MV-4-11 (cell line): ENCODE measurements around the gene PCDHB7.
"Not testable (repeated sequence)": the region's sequence is repeated elsewhere in the genome, so short reads cannot be mapped to it uniquely, and the experiment has no call there.

ENCODE experiments used
- DNase-seq: peaks from one replicate; lab custom pipeline; 2025; lab: John Stamatoyannopoulos, UW

Gene PCDHB7

DNA sequence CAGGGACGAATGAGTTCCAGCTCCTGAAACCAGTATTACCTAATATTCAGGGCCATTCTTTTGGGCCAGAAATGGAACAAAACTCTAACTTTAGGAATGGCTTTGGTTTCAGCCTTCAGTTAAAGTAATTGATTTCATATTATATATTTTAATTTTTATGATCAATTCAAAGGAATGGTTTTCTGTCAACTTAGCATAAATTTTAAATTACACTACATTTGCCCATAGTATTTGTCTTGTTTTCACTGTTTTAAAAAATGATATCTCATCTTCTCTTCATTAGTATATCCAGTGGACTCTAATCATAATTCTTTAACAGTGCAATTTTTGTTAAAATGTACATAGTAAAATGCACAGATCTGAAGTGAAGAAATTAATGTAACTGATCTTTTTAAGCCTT, 7.9 kb downstream of the PCDHB7 start:
- DNase-seq, result no peak

DNA sequence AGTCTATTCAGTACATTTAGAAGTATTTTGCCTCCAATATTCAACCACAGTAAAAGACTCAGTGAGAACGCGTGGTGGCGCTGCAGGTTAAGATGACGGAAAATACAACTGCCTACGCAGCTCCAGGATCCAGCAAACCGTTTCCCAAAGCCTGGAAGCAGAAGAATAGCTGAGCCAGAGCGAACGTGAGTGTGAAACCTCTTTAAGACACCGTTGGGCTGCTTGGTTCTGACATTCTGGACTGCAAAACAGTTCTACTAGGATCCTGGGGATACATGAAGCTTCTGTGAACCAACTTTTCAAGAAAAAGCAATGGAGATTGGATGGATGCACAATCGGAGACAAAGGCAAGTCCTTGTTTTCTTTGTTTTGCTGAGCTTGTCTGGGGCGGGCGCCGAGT, 9.8 kb downstream of the PCDHB7 start, which contains the start of gene PCDHB16:
TSS of gene PCDHB16 (plus strand) at position 140 of the 400 bp plus-strand sequence. CDS start at position 313, 173 bp downstream.
- no peak for DNase-seq

DNA sequence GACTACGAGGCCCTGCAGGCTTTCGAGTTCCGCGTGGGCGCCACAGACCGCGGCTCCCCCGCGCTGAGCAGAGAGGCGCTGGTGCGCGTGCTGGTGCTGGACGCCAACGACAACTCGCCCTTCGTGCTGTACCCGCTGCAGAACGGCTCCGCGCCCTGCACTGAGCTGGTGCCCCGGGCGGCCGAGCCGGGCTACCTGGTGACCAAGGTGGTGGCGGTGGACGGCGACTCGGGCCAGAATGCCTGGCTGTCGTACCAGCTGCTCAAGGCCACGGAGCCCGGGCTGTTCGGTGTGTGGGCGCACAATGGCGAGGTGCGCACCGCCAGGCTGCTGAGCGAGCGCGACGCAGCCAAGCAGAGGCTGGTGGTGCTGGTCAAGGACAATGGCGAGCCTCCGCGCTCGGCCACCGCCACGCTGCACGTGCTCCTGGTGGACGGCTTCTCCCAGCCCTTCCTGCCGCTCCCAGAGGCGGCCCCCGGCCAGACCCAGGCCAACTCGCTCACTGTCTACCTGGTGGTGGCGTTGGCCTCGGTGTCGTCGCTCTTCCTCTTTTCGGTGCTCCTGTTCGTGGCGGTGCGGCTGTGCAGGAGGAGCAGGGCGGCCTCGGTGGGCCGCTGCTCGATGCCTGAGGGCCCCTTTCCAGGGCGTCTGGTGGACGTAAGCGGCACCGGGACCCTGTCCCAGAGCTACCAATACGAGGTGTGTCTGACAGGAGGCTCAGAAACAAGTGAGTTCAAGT, 11.8 kb downstream of the PCDHB7 start:
- DNase-seq, result not testable (repeated sequence)

DNA sequence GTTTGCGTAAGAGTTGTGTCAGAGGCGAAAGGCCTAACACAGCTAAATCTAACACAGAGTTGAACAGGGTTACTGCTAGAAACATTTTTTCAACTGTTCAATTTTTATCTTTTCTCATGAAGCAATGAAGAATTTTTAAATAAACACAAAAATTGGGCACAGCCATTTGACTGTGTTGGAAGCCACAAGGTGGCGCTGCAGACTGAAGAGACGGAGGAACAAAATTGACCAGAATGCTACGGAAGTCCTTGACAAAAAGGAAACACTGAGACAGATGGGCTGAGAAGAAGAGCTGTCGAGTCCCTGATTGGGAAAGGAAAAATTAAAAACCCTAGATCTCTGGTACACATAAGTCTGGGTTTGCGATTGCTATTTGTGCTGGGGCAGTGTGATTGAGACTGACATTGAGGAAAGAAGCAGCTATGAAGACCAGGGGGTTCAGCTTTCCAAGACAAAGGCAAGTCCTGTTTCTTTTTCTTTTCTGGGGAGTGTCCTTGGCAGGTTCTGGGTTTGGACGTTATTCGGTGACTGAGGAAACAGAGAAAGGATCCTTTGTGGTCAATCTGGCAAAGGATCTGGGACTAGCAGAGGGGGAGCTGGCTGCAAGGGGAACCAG, 14.6 kb downstream of the PCDHB7 start, which contains the start of gene PCDHB9:
TSS of gene PCDHB9 (plus strand) at position 265 of the 616 bp plus-strand sequence. CDS start at position 423, 158 bp downstream.
- peak; percentile 21 for DNase-seq

DNA sequence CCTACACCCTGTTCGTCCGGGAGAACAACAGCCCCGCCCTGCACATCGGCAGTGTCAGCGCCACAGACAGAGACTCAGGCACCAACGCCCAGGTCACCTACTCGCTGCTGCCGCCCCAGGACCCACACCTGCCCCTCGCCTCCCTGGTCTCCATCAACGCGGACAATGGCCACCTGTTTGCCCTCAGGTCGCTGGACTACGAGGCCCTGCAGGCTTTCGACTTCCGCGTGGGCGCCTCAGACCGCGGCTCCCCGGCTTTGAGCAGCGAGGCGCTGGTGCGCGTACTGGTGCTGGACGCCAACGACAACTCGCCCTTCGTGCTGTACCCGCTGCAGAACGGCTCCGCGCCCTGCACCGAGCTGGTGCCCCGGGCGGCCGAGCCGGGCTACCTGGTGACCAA, 16.2 kb downstream of the PCDHB7 start:
- DNase-seq, result not testable (repeated sequence)

DNA sequence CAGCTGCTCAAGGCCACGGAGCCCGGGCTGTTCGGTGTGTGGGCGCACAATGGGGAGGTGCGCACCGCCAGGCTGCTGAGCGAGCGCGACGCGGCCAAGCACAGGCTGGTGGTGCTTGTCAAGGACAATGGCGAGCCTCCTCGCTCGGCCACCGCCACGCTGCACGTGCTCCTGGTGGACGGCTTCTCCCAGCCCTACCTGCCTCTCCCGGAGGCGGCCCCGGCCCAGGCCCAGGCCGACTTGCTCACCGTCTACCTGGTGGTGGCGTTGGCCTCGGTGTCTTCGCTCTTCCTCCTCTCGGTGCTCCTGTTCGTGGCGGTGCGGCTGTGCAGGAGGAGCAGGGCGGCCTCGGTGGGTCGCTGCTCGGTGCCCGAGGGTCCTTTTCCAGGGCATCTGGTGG, 16.7 kb downstream of the PCDHB7 start:
- DNase-seq, result not testable (repeated sequence)

DNA sequence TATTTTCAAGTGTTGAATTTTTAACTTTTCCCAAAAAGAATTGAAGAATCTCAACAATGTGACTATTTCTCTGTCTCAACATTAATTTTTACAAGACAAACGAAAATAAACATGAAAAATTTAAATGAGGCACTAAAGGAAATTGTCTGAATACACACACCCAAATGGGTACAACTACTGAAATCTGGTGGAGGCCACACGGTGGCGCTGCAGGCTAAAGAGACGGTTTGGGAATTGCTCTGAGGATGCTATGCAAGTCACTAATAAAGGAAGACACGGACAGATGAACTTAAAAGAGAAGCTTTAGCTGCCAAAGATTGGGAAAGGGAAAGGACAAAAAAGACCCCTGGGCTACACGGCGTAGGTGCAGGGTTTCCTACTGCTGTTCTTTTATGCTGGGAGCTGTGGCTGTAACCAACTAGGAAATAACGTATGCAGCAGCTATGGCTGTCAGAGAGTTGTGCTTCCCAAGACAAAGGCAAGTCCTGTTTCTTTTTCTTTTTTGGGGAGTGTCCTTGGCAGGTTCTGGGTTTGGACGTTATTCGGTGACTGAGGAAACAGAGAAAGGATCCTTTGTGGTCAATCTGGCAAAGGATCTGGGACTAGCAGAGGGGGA, 19.8 kb downstream of the PCDHB7 start, which contains the start of gene PCDHB10:
TSS of gene PCDHB10 (plus strand) at position 244 of the 616 bp plus-strand sequence. CDS start at position 444, 200 bp downstream.
- DNase-seq, result peak; percentile 50

DNA sequence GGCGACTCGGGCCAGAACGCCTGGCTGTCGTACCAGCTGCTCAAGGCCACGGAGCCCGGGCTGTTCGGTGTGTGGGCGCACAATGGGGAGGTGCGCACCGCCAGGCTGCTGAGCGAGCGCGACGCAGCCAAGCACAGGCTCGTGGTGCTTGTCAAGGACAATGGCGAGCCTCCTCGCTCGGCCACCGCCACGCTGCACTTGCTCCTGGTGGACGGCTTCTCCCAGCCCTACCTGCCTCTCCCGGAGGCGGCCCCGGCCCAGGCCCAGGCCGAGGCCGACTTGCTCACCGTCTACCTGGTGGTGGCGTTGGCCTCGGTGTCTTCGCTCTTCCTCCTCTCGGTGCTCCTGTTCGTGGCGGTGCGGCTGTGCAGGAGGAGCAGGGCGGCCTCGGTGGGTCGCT, 21.9 kb downstream of the PCDHB7 start:
- DNase-seq, result not testable (repeated sequence)

DNA sequence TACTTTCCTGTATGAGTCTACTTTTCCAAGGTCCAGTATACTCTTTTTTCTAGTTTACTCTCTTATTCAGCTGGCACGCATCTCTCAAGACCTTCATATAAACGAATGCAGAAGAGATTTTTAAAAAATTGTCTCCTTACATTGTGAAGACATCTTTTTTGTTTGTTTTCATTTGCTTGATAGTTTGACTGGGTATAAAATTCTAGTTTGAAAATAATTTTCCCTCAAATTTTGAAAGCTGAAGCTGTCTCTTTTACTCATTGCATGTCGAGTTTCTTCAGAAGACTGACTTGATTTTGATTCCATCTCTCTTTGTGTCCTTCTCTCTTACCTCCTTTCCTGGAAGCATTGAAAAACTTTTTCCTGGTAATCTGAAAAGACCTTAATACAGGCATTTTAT, 23.9 kb downstream of the PCDHB7 start:
- DNase-seq, result no peak

DNA sequence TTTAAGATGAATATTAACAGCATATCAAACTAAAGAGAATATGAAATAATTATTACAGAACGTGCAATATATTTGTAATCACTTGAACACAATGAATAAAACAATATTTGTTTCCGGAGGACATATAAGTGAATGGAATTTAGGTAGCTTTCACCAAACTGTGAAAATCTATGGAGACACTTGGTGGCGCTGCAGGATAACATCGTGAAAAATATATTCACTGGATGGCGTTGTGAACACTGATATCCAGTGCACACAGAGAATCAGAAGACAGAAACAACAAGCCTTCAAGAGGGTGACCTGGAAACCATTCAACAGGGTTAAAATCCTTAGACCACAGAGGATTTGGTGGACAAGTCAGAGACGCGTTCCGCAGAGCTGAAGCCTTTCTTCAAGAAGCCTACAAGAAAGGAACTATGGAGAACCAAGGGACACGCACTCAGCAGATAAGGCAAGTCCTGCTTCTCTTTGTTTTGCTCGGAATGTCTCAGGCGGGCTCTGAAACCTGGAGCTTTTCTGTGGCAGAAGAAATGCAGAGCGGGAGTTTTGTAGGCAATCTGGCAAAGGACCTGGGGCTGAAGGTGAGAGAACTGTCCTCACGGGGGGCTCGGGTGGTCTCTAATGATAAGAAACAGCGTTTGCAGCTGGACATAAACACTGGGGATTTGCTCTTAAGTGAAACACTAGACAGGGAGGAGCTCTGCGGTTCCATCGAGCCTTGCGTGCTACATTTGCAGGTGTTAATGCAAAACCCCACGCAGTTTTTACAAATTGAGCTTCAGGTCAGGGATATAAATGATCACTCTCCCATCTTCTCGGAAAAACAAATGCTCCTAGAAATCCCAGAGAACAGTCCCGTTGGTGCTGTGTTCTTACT, 27.2 kb downstream of the PCDHB7 start, which contains the start of gene PCDHB11:
TSS of gene PCDHB11 (plus strand) at position 269 of the 877 bp plus-strand sequence. CDS start at position 417, 148 bp downstream.
- DNase-seq, result peak; percentile 18

DNA sequence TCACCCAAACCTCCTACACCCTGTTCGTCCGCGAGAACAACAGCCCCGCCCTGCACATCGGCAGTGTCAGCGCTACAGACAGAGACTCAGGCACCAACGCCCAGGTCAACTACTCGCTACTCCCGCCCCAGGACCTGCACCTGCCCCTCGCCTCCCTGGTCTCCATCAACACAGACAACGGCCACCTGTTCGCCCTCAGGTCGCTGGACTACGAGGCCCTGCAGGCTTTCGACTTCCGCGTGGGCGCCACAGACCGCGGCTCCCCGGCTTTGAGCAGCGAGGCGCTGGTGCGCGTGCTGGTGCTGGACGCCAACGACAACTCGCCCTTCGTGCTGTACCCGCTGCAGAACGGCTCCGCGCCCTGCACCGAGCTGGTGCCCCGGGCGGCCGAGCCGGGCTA, 28.7 kb downstream of the PCDHB7 start:
- not testable (repeated sequence) for DNase-seq

DNA sequence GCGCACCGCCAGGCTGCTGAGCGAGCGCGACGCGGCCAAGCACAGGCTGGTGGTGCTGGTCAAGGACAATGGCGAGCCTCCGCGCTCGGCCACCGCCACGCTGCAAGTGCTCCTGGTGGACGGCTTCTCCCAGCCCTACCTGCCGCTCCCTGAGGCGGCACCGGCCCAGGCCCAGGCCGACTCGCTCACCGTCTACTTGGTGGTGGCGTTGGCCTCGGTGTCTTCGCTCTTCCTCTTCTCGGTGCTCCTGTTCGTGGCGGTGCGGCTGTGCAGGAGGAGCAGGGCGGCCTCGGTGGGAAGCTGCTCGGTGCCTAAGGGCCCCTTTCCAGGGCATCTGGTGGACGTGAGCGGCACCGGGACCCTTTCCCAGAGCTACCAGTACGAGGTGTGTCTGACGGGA, 29.2 kb downstream of the PCDHB7 start:
- DNase-seq, result not testable (repeated sequence)

DNA sequence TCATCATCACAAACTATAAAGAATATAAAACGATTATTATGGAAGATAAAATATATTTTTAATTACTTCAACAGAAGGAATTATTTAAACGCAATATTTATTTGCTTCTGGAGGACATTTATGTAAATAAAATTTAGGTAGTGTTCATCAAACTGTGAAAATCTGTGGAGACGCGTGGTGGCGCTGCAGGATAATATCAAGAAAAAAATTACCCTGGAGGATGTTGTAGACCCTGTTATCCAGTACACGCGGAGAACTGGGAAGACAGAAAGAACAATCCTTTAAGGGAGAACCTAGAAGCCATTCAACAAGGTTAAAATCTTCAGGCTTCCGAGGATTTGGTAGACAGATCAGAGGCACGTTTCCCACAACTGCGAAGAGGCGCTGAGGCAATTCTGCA, 36.0 kb downstream of the PCDHB7 start, which contains the start of gene PCDHB12:
TSS of gene PCDHB12 (plus strand) at position 242 of the 400 bp plus-strand sequence. CDS start 189 bp downstream, outside the sequence.
- DNase-seq, result no peak

DNA sequence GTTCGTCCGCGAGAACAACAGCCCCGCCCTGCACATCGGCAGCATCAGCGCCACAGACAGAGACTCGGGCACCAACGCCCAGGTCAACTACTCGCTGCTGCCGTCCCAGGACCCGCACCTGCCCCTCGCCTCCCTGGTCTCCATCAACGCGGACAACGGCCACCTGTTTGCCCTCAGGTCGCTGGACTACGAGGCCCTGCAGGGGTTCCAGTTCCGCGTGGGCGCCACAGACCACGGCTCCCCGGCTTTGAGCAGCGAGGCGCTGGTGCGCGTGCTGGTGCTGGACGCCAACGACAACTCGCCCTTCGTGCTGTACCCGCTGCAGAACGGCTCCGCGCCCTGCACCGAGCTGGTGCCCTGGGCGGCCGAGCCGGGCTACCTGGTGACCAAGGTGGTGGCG, 37.8 kb downstream of the PCDHB7 start:
- DNase-seq, result not testable (repeated sequence)

DNA sequence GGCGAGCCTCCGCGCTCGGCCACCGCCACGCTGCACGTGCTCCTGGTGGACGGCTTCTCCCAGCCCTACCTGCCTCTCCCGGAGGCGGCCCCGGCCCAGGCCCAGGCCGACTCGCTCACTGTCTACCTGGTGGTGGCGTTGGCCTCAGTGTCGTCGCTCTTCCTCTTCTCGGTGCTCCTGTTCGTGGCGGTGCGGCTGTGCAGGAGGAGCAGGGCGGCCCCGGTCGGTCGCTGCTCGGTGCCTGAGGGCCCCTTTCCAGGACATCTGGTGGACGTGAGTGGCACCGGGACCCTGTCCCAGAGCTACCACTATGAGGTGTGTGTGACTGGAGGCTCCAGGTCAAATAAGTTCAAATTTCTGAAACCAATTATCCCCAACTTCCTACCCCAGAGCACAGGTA, 38.4 kb downstream of the PCDHB7 start:
- not testable (repeated sequence) for DNase-seq

DNA sequence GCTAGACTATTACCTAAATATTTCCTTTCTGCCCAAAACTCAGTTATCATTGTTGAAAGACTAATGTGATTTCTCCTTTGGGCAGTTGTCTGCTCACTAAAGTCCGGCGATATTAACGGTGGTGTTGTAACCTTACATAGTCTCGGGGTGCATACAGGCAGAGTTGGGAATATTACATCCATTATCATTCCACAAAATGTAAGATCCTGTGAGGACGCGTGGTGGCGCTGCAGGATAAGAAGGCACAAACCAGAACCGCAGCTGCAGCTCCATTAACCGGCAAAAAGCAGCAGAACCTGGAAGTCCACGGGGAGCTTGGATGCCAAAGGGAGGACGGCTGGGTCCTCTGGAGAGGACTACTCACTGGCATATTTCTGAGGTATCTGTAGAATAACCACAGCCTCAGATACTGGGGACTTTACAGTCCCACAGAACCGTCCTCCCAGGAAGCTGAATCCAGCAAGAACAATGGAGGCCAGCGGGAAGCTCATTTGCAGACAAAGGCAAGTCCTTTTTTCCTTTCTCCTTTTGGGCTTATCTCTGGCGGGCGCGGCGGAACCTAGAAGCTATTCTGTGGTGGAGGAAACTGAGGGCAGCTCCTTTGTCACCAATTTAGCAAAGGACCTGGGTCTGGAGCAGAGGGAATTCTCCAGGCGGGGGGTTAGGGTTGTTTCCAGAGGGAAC, 41.4 kb downstream of the PCDHB7 start, which contains the start of gene PCDHB13:
TSS of gene PCDHB13 (plus strand) at position 264 of the 684 bp plus-strand sequence. CDS start at position 469, 205 bp downstream.
- DNase-seq, result peak; percentile 0

DNA sequence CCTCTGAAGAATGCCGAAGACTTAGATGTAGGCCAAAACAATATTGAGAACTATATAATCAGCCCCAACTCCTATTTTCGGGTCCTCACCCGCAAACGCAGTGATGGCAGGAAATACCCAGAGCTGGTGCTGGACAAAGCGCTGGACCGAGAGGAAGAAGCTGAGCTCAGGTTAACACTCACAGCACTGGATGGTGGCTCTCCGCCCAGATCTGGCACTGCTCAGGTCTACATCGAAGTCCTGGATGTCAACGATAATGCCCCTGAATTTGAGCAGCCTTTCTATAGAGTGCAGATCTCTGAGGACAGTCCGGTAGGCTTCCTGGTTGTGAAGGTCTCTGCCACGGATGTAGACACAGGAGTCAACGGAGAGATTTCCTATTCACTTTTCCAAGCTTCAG, 42.1 kb downstream of the PCDHB7 start:
- not testable (repeated sequence) for DNase-seq

DNA sequence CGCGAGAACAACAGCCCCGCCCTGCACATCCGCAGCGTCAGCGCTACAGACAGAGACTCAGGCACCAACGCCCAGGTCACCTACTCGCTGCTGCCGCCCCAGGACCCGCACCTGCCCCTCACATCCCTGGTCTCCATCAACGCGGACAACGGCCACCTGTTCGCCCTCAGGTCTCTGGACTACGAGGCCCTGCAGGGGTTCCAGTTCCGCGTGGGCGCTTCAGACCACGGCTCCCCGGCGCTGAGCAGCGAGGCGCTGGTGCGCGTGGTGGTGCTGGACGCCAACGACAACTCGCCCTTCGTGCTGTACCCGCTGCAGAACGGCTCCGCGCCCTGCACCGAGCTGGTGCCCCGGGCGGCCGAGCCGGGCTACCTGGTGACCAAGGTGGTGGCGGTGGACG, 43.1 kb downstream of the PCDHB7 start:
- DNase-seq, result not testable (repeated sequence)

DNA sequence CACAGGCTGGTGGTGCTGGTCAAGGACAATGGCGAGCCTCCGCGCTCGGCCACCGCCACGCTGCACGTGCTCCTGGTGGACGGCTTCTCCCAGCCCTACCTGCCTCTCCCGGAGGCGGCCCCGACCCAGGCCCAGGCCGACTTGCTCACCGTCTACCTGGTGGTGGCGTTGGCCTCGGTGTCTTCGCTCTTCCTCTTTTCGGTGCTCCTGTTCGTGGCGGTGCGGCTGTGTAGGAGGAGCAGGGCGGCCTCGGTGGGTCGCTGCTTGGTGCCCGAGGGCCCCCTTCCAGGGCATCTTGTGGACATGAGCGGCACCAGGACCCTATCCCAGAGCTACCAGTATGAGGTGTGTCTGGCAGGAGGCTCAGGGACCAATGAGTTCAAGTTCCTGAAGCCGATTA, 43.6 kb downstream of the PCDHB7 start:
- not testable (repeated sequence) for DNase-seq

DNA sequence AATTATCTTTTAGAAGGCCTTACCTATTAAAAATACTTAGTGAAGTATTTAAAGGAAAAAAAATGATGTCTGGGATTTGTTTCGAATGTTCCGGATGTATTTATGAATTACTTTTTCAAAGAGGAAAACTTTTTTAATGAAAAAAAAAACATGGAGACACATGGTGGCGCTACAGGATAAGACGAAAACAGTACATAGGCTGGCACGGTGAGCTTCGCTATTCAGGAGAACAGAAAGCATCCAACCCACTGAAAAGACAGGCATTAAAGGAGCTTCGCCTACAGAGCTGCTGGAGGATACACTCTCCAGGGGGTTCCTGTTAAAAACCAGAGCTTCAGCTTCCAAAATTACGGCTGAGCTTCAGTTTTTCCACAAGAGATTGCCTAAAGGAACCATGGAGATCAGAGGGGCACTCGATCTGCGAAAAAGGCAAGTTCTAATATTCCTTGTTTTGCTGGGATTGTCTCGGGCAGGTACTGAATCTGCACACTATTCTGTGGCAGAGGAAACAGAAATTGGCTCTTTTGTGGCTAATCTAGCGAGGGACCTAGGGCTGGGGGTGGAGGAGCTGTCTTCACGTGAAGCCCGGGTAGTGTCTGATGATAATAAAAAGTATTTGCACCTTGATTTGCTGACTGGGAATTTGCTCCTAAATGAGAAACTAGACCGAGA, 50.8 kb downstream of the PCDHB7 start, which contains the start of gene PCDHB14:
TSS of gene PCDHB14 (plus strand) at position 232 of the 672 bp plus-strand sequence. CDS start at position 395, 163 bp downstream.
- DNase-seq, result peak; percentile 46
